Pulmonary artery endothelial cell (primary cell): ENCODE measurements around the gene MRPL45. TPM values are rescaled to one million over a fixed set of nuclear protein-coding genes. Genes with fewer than 3 reads are reported as not detected.

Source experiments
- DNase-seq: peaks from one replicate; pipeline ENCODE4 v3.0.0-alpha.2; 2011; ENCODE audit warnings: low read depth, low spot score
- total RNA-seq: library from RNA; depleted of rRNA; stranded (reverse); fragments of >200 nt; gene quantifications from 2 replicates; pipeline ENCODE4 v1.2.3, GENCODE V29; 2014

MRPL45 gene
- total RNA-seq, 1 donor from 2014 or later = 42.1 TPM

DNA sequence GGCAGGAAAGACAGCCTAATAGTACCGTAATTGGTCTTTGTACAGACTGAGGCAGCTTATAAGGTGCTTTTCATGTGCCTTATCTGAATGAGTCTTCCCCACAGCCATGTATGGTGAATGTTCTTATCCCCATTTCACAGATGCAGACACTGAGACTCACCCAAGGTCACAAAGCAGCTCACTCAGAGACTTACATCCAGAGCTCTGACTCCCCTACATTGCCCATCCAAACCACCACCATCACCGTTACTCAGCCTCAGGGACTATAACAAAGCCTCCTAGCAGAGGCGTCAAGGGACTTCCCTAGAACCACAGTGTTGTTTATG lies 47.4 kb downstream of the MRPL45 start:
- DNase-seq = no peak

DNA sequence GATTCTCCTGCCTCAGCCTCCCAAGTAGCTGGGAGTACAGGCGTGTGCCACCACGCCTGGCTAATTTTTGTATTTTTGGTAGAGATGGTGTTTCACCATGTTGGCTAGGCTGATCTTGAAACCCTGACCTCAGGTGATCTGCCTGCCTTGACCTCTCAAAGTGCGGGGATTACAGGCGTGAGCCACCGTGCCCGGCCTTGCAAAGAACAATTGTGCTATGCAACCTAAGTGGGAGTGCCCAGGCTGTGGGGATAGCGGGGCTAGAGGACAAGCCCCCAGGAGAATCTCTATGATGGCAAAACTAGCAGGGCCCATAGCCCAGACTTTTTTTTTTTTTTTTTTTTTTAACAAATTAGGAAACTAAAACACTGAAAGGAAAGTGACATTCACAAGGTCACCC lies 48.8 kb downstream of the MRPL45 start:
- DNase-seq = no peak

DNA sequence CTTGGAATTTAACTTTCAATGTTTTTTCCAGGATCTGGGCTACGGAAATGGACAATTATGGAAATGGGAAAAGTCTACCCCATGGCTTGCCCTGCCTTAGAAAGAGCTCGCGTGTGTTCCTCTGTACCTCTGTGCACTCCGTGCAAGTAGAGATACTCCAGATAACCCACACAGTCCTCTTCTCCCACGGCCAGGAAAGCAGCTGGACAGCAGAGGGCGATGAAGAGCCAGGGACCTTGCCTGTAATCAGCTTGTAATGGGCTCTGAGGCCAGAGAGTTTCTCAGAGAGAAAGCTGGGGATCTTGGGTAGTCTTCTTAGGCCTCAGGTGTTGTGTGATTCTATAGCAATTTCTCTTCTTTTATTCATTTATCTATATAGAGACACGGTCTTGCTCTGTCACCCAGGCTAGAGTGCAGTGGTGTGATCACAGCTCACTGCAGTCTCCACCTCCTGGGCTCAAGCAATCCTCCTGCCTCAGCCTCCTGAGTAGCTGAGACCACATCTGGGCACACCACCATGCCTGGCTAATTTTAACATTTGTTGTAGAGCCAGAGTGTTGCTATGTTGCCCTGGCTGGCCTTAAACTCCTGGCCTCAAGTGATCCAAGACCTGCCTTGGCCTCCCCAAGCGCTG lies 52.2 kb downstream of the MRPL45 start:
- peak; percentile 33 for DNase-seq

DNA sequence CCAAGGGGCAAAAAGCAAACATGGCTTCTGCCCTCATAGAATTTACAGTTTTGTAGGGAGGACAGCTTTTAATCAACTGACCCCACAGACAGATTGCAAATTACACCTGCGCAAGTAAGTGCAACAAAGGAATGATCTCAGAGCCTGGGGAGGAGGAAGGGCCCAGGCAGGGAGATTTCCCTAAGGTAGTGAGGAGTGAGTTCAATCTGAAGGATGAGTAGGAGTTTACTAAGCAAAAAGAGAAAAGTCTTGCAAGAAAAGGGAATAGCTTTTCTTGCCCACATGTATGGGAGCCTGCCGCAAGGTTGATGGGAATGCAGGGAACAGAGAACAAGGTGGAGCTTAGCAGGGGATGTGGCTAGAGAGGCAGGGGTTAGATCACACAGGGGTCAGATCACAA lies 53.1 kb downstream of the MRPL45 start:
- DNase-seq = no peak

DNA sequence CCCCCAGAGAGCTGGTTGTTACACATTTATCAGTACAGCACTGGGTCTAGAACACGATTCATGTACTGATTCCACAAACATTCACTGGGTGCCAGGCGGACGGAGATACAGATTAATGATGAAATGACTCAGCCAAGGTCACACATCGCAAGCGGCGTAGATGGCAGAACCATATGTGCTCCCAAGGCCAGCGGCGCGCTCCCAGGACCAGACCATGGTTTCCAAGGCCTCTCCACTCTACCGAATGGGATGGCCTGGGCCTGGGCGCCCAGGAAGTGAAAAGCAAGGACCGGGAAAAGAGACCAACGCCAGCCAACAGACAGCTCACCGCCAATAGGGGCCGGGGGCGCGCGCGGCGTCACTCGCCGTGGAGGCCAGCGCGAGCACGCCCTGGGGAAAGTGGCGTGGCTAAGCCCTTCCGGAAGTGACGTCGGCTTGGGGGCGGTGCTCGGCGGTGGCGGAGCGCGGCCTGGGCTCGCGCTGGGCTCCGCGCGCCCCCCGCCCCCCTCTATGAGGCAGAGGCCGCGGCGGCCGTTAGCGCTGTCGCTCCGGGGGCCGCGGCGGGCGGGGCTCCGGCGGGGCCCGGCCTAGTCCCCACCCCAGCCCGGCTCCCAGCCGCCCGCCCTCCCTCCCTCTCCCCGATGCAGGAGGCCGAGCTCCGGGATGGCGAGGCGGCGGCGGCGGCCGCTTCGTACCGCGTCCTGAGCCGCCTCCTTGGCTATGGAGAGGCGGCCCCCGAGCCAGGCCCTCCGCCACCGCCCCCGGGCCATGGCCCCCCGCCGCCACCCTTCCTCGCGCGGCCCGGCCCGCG lies 54.6 kb downstream of the MRPL45 start, which contains the start of gene SOCS7:
Gene SOCS7, plus strand, starts transcription at position 433 of the 811 bp plus-strand sequence. Its CDS starts 209 bp downstream, at position 642.
- peak; percentile 53 for DNase-seq

DNA sequence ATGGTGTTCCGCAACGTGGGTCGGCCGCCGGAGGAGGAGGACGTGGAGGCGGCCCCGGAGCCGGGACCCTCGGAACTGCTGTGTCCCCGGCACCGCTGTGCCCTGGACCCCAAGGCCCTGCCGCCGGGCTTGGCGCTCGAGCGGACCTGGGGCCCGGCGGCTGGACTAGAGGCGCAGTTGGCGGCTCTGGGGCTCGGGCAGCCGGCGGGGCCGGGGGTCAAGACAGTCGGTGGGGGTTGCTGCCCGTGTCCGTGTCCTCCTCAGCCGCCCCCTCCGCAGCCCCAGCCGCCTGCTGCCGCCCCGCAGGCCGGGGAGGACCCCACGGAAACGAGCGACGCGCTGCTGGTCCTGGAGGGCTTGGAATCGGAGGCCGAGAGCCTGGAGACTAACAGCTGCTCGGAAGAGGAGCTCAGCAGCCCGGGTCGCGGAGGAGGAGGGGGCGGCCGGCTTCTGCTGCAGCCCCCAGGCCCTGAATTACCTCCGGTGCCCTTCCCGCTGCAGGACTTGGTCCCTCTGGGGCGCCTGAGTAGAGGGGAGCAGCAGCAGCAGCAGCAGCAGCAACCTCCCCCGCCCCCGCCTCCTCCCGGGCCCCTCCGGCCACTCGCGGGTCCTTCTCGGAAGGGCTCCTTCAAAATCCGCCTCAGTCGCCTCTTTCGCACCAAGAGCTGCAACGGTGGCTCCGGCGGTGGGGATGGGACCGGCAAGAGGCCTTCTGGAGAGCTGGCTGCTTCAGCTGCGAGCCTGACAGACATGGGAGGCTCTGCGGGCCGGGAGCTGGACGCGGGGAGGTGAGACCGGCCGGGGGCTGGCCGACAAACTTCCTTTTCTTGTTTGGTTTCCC lies 55.5 kb downstream of the MRPL45 start:
- no peak for DNase-seq

DNA sequence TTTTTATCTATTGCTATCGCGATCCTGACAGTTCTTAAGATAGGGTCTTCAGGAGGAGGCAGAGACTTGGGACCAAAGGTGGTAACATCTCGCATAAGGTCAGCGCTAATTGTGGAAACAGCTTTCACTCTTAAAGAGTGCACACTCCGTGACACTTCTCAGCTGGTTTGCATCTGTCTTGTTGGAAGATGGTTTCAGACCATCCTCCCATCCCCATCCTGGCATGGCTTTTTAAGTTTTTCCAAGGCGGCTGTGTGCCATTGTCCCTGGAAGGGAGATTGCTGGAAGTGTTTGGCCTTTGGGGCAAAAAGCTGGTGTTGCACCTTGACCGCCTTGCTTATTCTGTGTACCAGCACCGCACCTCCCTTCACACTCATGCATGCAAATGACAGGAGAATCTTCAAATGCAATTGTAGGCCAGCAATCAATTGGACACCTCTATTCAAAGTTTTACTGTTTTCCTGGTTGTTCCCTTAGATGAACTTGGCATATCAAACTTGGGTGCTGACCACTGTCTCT lies 56.2 kb downstream of the MRPL45 start:
- no peak for DNase-seq

DNA sequence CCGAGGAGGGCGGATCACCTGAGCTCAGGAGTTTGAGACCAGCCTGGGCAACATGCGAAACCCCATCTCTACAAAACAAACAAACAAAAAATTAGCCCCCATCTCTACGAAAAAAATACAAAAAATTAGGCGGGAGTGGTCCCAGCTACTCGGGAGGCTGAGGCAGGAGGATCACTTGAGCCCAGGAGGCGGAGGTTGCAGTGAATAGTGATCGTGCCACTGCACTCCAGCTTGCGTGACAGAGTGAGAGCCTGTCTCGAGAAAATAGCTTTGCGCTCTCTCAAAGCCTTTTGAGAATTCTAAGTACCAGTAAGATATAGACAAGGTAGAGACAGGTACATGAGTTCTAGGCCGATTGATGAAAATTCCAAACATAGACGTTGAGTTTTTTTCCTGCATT lies 56.7 kb downstream of the MRPL45 start:
- DNase-seq = no peak

DNA sequence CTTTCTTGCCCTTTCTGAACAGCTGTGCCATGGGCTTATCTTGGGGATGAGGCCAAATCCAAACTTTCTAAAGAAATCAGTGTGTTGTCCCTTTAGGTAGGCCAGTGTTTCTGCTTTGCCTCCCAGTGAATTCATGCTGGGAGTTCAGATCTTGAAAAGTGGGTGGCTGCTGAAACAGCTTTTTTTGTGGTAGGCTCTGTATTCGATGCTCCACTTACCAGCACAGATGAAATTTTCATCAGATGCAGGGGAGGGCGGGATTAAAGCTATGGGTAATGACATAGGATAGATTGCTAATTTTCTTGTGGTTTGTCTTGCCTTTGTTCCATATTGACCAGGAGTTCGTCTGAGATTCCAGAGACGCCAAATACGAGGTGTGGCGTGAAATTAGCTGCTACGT lies 57.5 kb downstream of the MRPL45 start:
- DNase-seq = no peak

DNA sequence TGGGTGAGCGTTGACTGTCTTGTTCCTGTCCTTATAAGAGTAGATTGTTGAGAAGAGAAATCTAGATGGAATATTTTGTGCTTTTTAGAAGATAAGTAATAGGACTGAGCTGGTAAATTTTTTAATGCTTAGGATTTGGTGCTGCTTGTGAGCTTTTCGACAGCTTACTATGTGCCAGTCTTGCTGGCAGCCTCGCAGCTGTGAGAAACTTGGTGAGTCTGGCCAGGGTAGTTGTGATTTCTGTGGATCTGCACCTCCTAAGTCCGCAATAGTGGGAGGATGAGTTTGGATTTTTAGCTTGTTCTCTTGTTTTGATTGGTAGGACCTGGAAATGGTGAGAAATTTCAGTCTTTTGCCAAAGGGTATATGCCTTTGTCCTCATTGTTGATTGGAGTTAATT lies 58.3 kb downstream of the MRPL45 start:
- DNase-seq = no peak

DNA sequence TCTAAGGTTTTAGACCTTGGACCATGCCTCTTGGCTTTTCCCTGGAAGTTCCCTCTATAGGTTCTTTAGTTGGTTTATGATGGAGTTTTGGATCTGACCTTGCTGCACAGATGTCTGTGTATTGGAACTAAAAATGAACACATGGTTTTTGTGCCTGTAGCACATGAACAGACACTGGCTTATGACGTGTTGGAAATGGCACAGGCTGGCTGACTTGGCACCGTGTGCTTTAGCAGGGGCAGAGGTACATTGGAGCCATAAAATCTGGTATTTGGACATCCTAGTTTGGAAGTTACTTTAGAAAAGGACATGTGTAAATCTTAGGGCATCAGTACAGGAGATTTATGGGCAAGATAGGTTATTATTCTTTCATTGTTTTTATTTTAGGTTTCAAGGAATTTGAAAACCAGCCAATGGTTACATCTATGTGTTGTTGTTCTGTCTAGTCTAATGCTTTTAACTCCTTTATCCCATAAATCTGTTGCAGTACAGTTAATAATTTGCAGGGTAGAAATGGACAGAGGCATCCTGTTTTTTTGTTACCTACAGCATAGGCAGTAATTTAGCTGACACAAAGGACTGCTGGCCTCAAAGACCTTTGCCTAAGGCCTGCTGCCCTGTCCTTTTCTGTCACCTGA lies 60.6 kb downstream of the MRPL45 start:
- no peak for DNase-seq

DNA sequence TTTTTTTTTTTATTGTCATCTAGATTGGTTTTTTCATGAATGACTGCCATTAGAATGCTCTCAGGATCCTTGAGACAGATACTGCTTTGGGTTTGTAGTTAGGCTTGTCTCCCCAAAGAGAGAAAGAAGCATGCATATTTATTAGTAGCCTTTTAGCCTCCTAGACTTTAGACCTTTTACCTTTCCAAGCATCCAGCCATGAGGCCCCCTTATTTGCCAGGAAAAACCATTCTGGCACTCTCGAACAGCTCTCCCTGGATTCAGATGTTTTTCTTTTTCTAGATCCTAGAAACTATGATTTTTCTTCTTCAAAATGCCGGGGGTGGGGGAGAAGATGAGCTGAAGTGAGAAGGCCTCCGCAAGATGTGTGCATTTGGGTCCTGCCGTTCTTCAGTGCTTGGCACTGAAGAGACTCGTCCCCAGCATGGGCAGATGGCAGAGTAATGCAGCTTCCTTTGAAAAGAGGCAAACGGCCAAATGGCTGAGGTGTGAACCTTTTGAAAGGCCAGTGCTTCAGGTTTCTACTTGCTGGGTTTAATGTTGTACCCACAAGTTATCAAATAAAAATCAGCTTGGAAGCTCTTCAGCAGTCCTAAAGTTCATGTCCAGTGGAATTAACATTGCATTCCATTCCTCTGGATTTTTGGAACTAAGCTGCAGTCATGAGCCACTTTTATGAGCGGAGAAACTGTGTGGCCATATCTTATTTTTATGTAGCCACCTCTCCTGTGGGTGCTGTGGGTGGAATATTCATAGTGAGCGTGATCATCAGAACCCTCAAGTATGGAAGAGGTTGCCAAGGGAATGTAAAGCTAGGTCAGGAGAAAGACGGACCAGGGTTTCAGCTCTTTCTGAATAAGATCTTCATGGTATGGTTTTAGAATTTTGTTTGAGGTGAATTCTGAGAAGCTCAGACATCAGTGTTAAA lies 61.9 kb downstream of the MRPL45 start:
- DNase-seq = no peak

DNA sequence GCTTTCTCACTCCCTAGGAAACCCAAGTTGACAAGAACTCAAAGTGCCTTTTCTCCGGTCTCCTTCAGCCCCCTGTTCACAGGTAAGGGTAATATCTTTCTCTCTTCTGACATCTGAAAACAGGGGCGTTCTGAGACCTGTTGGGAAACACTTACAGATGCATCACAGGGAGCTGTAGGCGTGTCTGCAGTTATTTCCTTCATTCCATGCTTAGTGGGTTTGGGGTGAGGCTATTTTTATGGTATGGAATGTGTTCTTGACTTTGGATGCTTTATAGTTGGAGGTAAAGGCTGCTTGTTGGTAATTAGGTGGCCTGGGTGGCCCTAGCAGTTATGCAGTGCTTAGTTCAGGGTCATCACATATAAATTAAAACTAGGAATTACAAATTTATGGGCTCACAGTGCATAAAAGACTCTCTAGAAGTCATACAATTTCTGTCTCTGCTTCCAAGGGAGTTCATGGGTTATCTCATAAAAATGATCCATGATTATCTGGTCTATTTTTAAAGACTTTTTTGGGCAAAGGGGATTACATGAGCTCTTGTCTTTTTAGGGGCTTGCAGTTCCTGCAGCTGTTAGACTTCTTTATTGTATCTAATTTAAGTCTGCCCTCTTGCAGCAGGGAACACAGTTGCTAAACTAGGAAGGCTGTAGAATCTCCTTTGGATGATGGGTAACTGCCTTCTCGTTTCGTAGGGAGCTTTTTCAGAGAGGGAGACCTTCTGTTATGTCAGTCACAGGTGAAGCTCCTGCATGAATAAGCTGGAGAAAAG lies 64.9 kb downstream of the MRPL45 start:
- DNase-seq = no peak

DNA sequence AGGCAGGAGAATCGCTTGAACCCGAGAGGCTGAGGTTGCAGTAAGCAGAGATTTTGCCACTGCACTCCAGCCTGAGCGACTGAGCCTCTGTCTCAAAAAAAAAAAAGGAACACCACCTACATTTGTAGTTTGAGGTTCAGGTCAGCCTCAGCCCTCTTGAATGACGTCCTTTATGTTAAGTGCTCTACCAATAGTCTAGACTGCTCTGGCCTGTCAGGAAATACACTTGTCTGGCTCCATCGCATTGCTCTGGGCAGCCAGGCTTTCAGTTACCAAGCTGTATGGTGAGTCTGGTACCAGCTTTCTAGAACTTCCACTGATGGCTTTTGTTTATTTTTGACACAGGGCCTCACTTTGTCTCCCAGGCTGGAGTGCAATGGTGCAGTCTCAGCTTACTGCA lies 66.0 kb downstream of the MRPL45 start:
- DNase-seq = no peak

DNA sequence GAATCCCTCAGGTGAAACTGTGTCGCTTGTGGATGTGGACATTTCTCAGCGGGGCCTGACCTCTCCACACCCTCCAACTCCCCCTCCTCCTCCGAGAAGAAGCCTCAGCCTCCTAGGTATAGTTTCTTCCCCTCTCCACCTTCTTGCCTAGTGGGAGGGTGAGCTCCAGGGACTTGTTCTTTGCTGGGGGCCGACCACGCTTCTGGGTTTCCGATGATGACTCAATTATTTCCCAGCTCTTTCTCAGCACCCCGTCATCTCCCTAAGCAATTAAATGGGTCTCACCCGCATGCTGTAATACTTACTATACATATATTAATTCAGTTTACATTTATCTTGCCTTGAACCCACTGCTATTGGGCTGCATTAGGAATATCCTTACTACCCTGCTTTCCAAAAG lies 67.8 kb downstream of the MRPL45 start:
- no peak for DNase-seq

DNA sequence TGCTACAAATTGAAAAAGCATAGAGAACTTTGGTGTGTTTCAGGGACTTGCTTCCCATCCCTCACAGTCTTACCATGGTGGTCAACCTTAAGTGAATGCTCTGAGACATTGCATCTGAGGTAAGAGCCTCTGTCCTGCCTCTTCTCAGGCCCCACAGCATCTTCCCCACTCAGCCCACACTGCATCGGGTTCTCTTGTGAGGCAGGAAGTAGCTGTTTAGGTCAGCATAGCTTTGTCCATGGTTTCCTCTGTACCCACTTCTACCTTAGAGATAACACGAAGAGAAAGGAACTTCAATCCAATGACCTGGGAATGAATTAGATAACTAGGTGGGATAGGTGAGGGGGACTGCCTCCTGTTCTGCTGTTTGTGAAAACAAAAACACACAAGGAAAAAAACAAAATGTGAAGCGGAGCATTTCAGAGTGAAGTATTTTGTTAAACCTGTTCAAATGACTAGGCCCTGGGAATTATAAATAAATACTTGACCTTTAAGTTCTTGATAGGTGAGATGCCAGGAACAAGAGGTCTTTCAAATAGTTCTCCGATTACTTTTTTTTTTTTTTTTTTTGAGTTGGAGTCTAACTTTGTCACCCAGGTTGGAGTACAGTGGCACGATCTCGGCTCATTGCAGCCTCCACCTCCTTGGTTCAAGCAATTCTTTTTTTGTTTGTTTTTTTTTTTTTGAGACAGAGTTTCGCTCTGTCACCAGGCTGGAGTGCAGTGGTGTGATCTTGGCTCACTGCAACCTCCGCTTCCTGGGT lies 72.3 kb downstream of the MRPL45 start:
- no peak for DNase-seq
